GM12873 (cell line): ENCODE measurements around the gene UNC45B.

ENCODE experiments used
- TF ChIP-seq, protein P1 (sequence below): IDR thresholded peaks from 2 replicates; pipeline ENCODE4 v1.5.1; 2012; ENCODE audit warnings: low read depth, mild to moderate bottlenecking, moderate library complexity, low read length, control low read depth; ENCODE audit not compliant: insufficient read depth; ENCODE audit errors: missing control alignments

The UNC45B gene

DNA sequence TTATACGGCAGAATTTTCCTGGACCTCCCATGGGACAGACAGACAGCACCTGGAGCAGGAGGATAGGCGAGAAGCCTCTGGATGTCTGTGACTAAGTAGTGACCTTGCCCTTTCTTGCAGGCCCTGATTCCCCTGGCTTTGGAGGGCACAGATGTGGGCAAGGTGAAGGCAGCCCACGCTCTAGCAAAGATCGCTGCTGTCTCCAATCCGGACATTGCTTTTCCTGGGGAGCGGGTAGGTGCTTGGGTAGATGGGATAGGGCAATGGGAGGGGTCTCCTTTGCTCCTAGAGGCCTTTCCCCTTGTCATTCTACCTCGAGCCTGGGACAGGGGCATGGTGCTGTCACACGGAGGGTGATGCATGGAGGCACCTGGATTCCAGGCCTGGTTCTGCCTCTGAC is 29.3 kb downstream of the UNC45B start:
- TF ChIP-seq, protein P1, sequence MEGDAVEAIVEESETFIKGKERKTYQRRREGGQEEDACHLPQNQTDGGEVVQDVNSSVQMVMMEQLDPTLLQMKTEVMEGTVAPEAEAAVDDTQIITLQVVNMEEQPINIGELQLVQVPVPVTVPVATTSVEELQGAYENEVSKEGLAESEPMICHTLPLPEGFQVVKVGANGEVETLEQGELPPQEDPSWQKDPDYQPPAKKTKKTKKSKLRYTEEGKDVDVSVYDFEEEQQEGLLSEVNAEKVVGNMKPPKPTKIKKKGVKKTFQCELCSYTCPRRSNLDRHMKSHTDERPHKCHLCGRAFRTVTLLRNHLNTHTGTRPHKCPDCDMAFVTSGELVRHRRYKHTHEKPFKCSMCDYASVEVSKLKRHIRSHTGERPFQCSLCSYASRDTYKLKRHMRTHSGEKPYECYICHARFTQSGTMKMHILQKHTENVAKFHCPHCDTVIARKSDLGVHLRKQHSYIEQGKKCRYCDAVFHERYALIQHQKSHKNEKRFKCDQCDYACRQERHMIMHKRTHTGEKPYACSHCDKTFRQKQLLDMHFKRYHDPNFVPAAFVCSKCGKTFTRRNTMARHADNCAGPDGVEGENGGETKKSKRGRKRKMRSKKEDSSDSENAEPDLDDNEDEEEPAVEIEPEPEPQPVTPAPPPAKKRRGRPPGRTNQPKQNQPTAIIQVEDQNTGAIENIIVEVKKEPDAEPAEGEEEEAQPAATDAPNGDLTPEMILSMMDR, result no peak

DNA sequence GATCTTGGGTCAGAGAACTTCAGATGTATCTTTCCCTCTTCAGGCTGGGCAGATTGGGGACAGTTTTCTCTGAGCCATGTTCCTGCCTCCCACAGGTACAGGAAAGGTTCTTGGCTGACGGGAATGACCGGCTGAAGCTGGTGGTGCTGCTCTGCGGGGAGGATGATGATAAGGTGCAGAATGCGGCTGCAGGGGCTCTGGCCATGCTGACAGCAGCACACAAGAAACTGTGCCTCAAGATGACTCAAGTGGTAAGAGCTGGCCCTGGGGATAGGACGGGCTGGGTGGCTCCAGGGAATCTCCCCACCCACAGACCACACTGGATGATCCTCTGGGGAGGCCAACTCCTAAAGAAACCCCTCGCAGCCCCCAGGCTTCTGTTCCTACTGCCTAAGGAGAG is 35.7 kb downstream of the UNC45B start:
- TF ChIP-seq, protein P1, result no peak

DNA sequence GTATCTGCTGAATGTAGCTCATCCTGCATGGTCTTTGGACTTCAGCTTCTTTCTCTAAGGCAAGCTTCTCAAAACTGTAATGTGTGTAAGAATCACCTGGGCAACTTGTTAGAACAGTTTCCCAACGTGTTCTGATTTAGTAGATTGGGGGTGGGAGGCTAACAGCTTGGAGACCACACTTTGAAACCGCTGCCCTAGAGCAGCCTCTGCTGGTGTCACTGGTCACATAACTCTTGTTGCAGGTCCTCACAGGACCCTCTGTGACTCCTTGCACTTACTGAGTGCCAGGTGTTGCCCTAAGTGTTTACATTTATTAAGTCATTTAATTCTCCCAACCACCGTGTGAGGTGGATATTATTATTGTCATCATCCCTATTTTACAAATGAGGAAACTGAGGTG is 36.7 kb downstream of the UNC45B start:
- TF ChIP-seq, protein P1, result no peak

DNA sequence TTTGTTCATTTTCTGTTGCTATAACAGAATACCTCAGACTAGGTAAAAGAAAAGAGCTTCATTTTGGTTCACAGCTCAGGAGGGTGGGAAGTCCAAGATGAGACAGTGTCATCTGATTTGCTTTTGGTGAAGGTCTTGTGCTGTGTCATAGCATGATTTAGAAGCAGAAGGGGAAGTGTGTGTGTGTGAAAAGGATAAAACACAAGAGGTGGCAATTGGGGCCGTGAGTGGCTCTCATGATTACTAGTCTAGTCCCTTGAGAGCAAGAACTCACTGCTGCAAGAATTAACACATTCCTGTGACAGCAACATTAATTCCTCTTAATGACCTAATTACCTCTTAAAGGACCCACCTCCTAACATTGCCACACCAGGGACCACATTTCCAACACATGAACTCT is 38.2 kb downstream of the UNC45B start:
- TF ChIP-seq, protein P1, result no peak

DNA sequence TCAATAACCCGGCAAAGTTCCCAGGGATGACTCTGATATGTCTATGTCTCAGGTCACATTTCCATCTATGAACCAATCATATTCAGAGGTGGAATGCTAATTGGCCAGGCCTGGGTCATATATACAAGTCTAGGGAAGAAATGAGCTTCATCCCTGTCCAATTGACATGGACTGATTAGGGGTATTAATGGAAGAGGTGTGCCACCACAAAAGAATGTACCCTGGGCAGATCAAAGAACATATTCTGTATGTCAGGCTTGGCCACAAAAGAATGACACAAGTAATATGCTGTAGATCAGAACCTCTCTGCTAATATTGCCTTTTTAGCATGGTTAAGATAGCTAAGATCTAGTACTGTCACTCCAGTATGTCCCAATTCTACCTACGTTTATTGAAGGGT is 39.9 kb downstream of the UNC45B start:
- TF ChIP-seq, protein P1, result no peak

DNA sequence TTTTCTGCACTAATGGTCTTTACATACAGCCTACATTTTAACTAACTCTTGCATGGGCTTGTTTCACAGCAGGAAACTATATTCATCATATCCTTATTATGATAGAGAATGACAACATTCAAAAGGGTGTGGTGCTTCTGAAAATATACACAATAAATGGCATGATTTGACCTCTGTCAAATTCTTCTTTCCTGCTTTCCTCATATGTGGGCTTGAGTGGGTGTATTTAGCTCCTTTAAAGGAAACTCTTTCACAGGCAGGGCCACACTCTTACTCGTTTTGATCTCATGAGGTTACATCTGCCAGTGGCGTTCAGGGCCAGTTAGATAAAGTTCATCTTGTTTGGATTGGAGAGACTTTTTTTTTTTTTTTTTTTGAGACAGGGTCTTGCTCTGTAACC is 40.5 kb downstream of the UNC45B start:
- TF ChIP-seq, protein P1, result no peak

DNA sequence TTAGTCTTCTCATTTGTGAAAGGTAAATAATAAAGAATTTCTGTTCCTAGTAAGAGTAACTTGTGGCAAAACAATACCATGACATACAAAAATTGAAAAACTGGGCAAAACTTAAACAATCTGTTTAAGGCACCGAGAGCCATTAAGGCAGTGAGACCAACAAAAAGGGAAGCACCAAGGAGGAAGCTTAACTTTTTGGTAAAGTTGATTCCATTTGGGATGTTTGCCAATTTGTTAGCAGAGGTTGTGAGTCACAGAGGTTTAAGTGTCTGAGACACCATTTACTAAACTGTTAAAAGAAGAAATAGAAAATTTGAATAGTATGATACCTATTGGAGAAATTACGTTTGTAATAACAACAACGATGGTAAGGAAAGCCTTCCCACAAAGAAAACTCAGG is 41.7 kb downstream of the UNC45B start:
- TF ChIP-seq, protein P1, result no peak

DNA sequence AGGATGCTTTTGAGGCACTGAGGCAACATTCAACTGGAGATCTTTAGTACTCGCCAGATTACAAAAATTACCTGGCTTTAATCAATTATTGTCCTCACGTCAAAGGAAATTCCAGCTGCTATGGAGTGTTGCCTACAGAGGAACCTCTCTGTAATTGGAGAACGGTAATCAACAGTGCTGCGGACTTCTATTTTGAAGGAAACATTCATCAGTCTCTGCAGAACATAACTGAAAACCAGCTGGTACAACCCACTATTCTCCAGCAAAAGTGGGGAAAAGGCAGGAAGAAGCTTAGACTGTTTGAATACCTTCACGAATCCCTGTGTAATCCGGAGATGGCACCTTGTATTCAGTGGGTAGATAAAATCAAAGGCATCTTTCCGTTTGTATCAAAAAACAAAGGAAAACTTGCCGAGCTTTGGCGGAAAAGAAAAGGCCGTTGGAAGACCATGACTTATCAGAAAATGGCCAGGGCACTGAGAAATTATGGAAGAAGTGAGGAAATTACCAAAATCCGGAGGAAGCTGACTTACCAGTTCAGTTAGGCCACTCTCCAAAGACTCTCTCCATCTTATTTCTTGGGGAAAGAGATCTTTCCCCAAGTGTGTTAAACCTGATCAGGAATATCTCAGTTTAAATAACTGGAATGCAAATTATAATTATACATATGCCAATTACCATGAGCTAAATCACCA is 43.5 kb downstream of the UNC45B start:
- TF ChIP-seq, protein P1, result no peak
